Amniotic epithelial cell (primary cell): ENCODE data around the gene PSORS1C2.

Source experiments
- DNase-seq: peaks from one replicate; pipeline ENCODE4 v3.0.0-alpha.2; 2010; ENCODE audit warnings: low read depth

PSORS1C2 gene

GRCh38 chr6:31139599-31139998 is 733 bp upstream of the PSORS1C2 start:
- peak; percentile 19 for DNase-seq

- no peak for DNase-seq
These were observed 3.2 kb downstream of the PSORS1C2 start for GRCh38 chr6:31135710-31136109.

GRCh38 chr6:31132806-31133205 is 6.1 kb downstream of the PSORS1C2 start:
- no peak for DNase-seq

DNA sequence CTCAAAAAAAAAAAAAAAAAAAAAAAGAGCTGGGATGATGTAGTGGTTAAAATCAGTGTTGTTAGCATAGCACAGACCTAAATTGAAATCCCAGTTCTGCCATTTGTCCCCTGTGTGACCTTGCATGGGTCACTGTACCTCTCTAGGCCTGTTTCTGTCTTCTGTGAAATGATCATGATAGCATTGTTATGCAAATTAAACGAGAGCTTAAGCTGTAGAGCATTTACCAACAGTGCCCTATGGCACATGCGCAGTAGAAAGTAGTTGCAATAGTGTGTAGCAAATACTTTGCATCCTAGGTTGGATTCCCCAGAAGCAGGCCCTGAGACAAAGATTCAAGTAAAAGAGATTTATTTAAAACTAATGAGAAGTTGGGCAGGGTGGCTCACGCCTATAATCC is 7.3 kb downstream of the PSORS1C2 start:
- no peak for DNase-seq

DNA sequence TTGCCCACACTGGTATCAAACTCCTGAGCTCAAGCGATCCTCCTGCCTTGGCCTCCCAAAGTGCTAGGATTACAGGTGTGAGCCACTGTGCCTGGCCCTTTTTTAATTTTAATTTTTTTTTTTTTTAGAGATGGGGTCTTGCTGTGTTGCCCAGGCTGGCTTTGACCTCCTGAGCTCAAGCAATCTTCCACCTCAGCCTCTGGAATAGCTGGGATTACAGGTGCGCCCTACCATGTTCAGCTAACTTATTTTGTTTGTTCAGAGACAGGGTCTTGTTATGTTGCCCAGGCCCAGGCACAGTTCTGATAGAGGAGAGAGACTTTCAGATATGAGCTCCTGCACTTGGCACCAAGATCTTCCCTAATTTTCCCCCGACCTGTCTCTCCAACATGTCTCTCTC is 8.1 kb downstream of the PSORS1C2 start:
- no peak for DNase-seq

- DNase-seq: no peak
These were observed 9.7 kb downstream of the PSORS1C2 start for GRCh38 chr6:31129130-31129529.

DNA sequence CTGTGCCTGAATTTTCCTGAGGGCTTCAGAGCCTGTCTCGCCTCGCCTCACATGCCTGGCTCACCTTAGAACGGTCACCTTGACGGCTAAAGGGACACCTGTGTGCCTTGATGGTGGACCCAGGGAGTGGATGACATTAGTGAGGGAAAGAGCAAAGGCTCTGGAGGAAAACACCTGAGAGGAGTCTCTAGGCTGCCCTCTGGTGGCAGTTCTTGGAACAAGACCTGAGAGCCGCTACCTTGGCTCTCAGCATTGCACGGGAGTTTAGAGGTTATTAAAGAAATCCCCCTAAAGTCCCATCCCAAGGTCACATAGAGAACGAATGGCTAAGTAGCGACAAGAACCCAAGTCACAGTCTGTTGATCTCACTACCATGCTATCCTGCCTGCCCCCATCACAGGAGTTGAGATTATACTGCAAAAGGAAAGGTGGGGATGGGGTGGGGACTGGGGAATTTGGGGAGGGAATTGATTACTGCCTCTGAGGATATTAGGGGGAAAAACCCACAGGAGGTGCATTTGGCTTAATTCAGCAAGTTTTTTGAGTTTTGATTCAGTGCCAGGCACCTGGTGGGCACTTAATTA is 10.7 kb downstream of the PSORS1C2 start:
- DNase-seq: peak; percentile 24

DNA sequence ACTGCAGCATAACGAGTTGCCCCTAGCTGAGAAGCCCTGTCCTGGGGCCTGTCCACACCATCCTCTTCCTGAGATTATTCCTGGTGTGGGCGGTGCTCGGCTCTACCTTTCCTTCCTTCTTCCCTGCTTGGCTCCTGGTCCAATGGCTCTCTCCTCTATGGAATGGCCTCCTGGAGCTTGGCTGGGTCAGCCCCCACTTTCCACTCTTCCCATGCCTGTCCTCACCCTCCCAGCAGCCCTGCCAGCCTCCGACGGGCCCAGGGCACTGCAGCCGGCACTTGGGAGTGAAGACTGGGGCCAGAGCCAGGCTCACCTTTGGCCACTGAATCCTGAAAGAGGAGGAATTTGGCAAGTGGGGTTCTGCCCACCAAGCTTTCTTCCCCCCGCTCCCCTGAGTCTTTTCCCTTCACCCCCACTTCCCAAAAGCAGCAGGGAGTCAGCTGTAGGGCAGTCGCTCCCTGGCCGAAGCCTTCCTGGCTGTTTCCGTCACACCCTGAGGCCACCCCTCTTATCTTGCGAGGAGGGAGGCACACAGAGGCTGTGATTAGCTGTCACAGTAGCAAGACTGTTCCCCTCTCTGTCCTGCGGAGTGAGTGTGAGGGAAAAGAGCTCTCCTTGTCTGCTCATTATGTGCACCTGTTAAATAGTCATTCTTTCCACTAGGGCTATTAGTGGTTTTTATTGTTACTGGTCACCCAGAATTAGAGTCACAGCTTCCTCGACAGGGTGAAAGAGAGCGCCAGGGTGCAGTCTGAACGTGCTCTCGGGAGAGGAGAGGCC is 12.3 kb downstream of the PSORS1C2 start:
- no peak for DNase-seq

- peak; percentile 42 for DNase-seq
These were observed 13.1 kb downstream of the PSORS1C2 start for GRCh38 chr6:31125586-31126363.

- peak; percentile 66 for DNase-seq
These were observed 13.7 kb downstream of the PSORS1C2 start for GRCh38 chr6:31125162-31125561.

DNA sequence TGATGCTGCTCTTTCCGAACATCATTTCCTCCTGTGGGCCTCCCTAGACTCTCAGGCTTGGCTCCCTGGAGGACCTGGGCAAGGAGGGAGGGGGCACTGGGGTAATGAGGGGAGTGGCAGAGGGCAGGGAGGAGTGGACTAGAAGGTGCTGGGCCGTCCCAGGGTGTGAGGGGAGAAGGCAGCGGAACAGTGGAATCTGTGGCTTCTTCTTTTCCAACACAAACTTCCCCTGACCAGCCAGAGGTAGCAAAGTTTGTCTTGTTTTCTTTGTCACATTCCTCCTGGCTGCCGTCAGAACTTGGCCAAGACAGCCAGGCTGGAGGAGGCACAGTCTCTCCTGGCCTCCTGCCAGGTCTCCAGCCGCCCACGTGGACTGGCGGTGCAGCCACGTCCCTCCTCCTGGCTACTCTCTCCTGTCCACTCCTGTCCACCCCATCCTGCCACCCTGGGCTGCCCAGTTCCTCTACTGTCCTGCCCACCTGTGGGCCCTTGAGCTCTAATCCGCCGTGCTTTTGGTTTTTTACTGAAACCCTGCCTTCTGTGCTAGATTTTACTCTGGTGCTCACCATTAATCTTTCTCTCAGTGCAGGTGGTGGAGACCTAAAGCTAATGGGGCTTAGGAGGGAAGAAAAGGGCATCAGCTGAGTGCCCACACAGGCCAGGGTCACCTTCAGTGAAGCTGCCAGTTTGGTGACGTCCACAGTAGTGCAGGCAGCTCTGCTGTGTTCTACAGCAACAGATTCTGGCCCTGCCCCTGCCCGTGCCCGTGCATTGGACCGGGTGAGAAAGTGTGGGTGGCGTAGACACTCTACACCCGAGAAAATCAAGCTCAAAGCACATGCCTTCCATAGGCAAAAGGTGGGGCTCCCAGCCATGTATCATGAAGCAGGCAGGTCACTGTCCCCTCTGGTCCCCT is 15.8 kb downstream of the PSORS1C2 start:
- peak; percentile 92 for DNase-seq

DNA sequence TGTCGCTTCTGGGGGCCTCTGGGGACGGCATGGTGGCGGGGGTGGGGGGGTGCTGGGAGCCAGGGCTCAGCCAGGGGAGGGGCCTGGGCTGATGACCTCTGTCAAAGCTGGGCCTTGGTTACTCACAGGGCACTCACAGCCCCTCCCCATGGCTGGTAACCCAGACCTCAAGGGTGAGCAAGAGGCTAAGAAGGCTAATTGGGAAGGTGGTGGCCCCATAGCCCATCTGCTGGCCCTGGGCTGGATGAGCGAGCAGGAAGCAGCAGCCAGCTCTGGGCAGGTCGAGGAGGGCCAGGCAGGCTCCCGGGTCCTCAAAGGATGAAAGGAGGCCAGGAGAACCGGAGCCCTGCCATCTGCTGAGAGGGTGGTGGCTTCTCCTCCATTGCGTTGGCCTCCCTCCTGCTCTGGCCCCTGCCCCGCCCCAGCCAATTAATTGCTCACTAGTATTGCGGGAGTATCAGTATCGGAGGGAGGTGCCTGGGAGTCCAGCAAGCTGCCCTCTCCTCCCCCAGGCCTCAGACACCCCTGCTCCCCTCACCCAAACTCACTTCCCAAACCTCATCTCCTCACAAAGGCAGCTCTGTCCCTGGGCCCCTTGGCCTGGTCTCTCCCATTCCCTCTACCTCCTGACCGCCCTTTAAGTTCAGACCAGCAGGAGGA is 17.6 kb downstream of the PSORS1C2 start:
- no peak for DNase-seq

GRCh38 chr6:31120151-31120915 is 18.5 kb downstream of the PSORS1C2 start, which contains the start of gene CDSN:
Gene CDSN, minus strand, starts transcription at chr6:31120446. Its CDS starts 27 bp downstream, at chr6:31120419.
- no peak for DNase-seq

- DNase-seq: no peak
These were observed 20.7 kb downstream of the PSORS1C2 start for GRCh38 chr6:31118178-31118577.

- DNase-seq: no peak
These were observed 22.0 kb downstream of the PSORS1C2 start for GRCh38 chr6:31116661-31117385.

DNA sequence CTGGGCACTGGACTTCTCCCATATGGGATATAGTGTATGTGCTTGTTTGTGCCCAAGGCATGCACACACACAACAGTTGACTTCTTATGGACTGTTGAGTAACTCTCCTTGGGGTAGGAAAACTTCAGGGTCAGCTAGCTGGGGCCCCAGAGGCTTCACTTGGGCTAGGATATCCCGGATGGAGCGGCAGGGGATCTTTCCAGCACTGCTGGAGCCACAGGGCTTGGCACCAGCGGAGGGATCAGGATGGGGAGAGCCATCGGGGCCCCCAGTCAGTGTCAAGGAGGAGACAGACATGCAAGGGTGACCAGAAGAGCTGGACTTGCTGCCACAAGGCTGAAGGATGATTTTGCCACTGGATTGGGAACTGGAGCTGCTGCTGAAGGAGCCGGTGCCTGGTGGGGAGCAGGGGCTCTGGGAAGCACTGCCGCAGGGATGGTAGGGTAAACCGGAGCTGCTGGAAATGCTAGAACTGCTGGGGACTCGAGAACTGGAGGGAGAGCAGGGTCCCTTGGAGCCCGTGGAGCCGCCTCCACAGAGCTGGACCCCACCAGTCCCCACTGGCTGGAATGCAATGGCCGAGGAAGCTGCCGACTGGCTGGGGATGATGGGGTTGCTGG is 22.8 kb downstream of the PSORS1C2 start:
- no peak for DNase-seq

GRCh38 chr6:31114970-31115849 is 23.7 kb downstream of the PSORS1C2 start:
- peak; percentile 83 for DNase-seq

- peak; percentile 95 for DNase-seq
These were observed 24.4 kb downstream of the PSORS1C2 start, which contains the start of gene PSORS1C1 for GRCh38 chr6:31114541-31114878. Gene PSORS1C1, plus strand, starts transcription at chr6:31114800. Its CDS starts 14,833 bp downstream, at chr6:31129633.
